H9 (cell line): ENCODE measurements around the gene PDS5B. TPM values are rescaled to one million over a fixed set of nuclear protein-coding genes. Genes with fewer than 3 reads are reported as not detected.

Experiments used
- DNase-seq: peaks from one replicate; pipeline ENCODE4 v3.0.0-alpha.2; 2017
- H2AFZ ChIP-seq: one replicate; pipeline ENCODE4 v1.6.1; 2013; ENCODE audit warnings: mild to moderate bottlenecking, low read length, control low read depth, moderate library complexity
- H2AK5ac ChIP-seq: 2 replicates; pipeline ENCODE4 v1.6.1; 2013; ENCODE audit warnings: low read length, control low read depth, mixed read lengths; ENCODE audit not compliant: insufficient read length
- H2BK120ac ChIP-seq: one replicate; pipeline ENCODE4 v1.6.1; 2013; ENCODE audit warnings: low read depth, mild to moderate bottlenecking, low read length, control low read depth, inconsistent platforms; ENCODE audit not compliant: poor library complexity, severe bottlenecking
- H2BK12ac ChIP-seq: 2 replicates; pipeline ENCODE4 v1.6.1; 2013; ENCODE audit warnings: low read length, control low read depth, mixed read lengths, low read depth; ENCODE audit not compliant: insufficient read length
- H2BK15ac ChIP-seq: 2 replicates; pipeline ENCODE4 v1.6.1; 2013; ENCODE audit warnings: low read depth, low read length, control low read depth
- H2BK20ac ChIP-seq: one replicate; pipeline ENCODE4 v1.6.1; 2013; ENCODE audit warnings: low read depth, mild to moderate bottlenecking, low read length, control low read depth, inconsistent platforms; ENCODE audit not compliant: poor library complexity, severe bottlenecking
- H2BK5ac ChIP-seq: 2 replicates; pipeline ENCODE4 v1.6.1; 2013; ENCODE audit warnings: low read length, control low read depth, mixed read lengths; ENCODE audit not compliant: insufficient read length
- H3K14ac ChIP-seq: 2 replicates; pipeline ENCODE4 v1.6.1; 2013; ENCODE audit warnings: low read length, control low read depth; ENCODE audit not compliant: insufficient read depth
- H3K18ac ChIP-seq: 2 replicates; pipeline ENCODE4 v1.6.1; 2013; ENCODE audit warnings: low read depth, mild to moderate bottlenecking, mixed read lengths, low read length, control low read depth; ENCODE audit not compliant: insufficient read length
- H3K23ac ChIP-seq: 2 replicates; pipeline ENCODE4 v1.6.1; 2013; ENCODE audit warnings: low read length, control low read depth, mixed read lengths, low read depth; ENCODE audit not compliant: insufficient read length
- H3K23me2 ChIP-seq: 2 replicates; pipeline ENCODE4 v1.6.1; 2013; ENCODE audit warnings: low read depth, mild to moderate bottlenecking, mixed read lengths, low read length, control low read depth; ENCODE audit not compliant: insufficient read length, poor library complexity, severe bottlenecking
- H3K27ac ChIP-seq: 2 replicates; pipeline ENCODE4 v1.5.1; 2013; ENCODE audit warnings: low read length, control low read depth, mixed read lengths, low read depth; ENCODE audit not compliant: insufficient read length
- H3K27me3 ChIP-seq: 2 replicates; pipeline ENCODE4 v1.6.1; 2013; ENCODE audit warnings: low read length, control low read depth, inconsistent platforms; ENCODE audit not compliant: insufficient read depth
- H3K4ac ChIP-seq: 2 replicates; pipeline ENCODE4 v1.6.1; 2013; ENCODE audit warnings: low read depth, mild to moderate bottlenecking, control low read depth, inconsistent platforms, low read length, moderate library complexity
- H3K4me1 ChIP-seq: 2 replicates; pipeline ENCODE4 v1.6.1; 2013; ENCODE audit warnings: low read length, control low read depth, inconsistent platforms; ENCODE audit not compliant: insufficient read depth
- H3K4me2 ChIP-seq: 2 replicates; pipeline ENCODE4 v1.6.1; 2013; ENCODE audit warnings: low read length, control low read depth, mixed read lengths; ENCODE audit not compliant: insufficient read length, insufficient read depth
- H3K56ac ChIP-seq: 2 replicates; pipeline ENCODE4 v1.6.1; 2013; ENCODE audit warnings: low read depth, mild to moderate bottlenecking, mixed read lengths, low read length, control low read depth; ENCODE audit not compliant: insufficient read length
- H3K79me1 ChIP-seq: 2 replicates; pipeline ENCODE4 v1.6.1; 2013; ENCODE audit warnings: low read depth, mild to moderate bottlenecking, moderate library complexity, low read length, control low read depth, inconsistent platforms; ENCODE audit not compliant: insufficient read depth, poor library complexity, severe bottlenecking
- H3K79me2 ChIP-seq: 2 replicates; pipeline ENCODE4 v1.6.1; 2013; ENCODE audit warnings: low read length, control low read depth, inconsistent platforms; ENCODE audit not compliant: insufficient read depth
- H3K9ac ChIP-seq: 2 replicates; pipeline ENCODE4 v1.6.1; 2013; ENCODE audit warnings: low read length, control low read depth, mixed read lengths; ENCODE audit not compliant: insufficient read length; ENCODE audit errors: extremely low read depth
- H3K9me3 ChIP-seq: one replicate; pipeline ENCODE4 v1.6.1; 2013; ENCODE audit warnings: low read depth, low read length, inconsistent platforms; ENCODE audit not compliant: control insufficient read depth
- H3T11ph ChIP-seq: one replicate; pipeline ENCODE4 v1.6.1; 2013; ENCODE audit warnings: mild to moderate bottlenecking, low read length, control low read depth, inconsistent platforms
- H4K20me1 ChIP-seq: one replicate; pipeline ENCODE4 v1.6.1; 2013; ENCODE audit not compliant: control insufficient read depth, insufficient read length, insufficient read depth
- H4K5ac ChIP-seq: 2 replicates; pipeline ENCODE4 v1.6.1; 2013; ENCODE audit warnings: low read depth, mild to moderate bottlenecking, mixed read lengths, low read length, control low read depth; ENCODE audit not compliant: insufficient read length
- H4K8ac ChIP-seq: replicated peaks from 2 replicates; pipeline ENCODE4 v1.6.1; 2013; ENCODE audit warnings: low read length, control low read depth, mixed read lengths, low read depth; ENCODE audit not compliant: insufficient read length
- H4K91ac ChIP-seq: 2 replicates; pipeline ENCODE4 v1.6.1; 2013; ENCODE audit warnings: low read depth, mild to moderate bottlenecking, moderate library complexity, mixed read lengths, low read length, control low read depth; ENCODE audit not compliant: insufficient read length
- H3K27ac Mint-ChIP-seq, 3 experiments: 2 replicates in 2 of 3; 3 replicates in 1 of 3; pipeline ENCODE4 v1.8.0; 2020 to 2021; ENCODE audit warnings: mixed read lengths in 3 of 3, mild to moderate bottlenecking in 1 of 3, moderate library complexity in 1 of 3
- H3K27me3 Mint-ChIP-seq: 2 replicates; pipeline ENCODE4 v1.8.0; 2021; ENCODE audit warnings: low read depth, mild to moderate bottlenecking, moderate library complexity, mixed read lengths
- H3K36me3 Mint-ChIP-seq, 3 experiments: 2 replicates in 2 of 3; 3 replicates in 1 of 3; pipeline ENCODE4 v1.8.0; 2020 to 2021; ENCODE audit warnings: low read depth in 3 of 3, mixed read lengths in 3 of 3; ENCODE audit not compliant: insufficient read depth in 1 of 3
- H3K4me1 Mint-ChIP-seq, 2 experiments: 2 replicates each; pipeline ENCODE4 v1.8.0; 2020; ENCODE audit warnings: mixed read lengths in 2 of 2
- H3K4me3 Mint-ChIP-seq, 2 experiments: 2 replicates in 1 of 2; 3 replicates in 1 of 2; pipeline ENCODE4 v1.8.0; 2020 to 2021; ENCODE audit warnings: mild to moderate bottlenecking in 2 of 2, mixed read lengths in 2 of 2, moderate library complexity in 1 of 2
- H3K9me3 Mint-ChIP-seq, 2 experiments: 2 replicates in 1 of 2; 3 replicates in 1 of 2; pipeline ENCODE4 v1.8.0; 2020; ENCODE audit warnings: mild to moderate bottlenecking in 2 of 2, mixed read lengths in 2 of 2, moderate library complexity in 1 of 2
- CTCF ChIP-seq: fragments of 200-600 bp; sonication (generic); conservative IDR thresholded peaks from 3 replicates; pipeline ENCODE4 v1.8.0; 2021; ENCODE audit warnings: antibody characterized with exemption, mild to moderate bottlenecking
- WGBS: extraction: QIAGEN DNeasy Blood & Tissue Kit; methylation state at CpG from one replicate; pipeline ENCODE4 v1.1.7; 2013; ENCODE audit warnings: missing lambda C conversion rate, low lambda C conversion rate, mixed read lengths; ENCODE audit not compliant: insufficient read length; ENCODE audit errors: extremely low coverage; 5-methylcytosine and 5-hydroxymethylcytosine counted together
- total RNA-seq: library from RNA; stranded (reverse); gene quantifications from 2 replicates; pipeline ENCODE4 v1.2.1, GENCODE V29; 2021

Gene PDS5B
- total RNA-seq, 1 experiment from 2014 or later: 50.0 TPM

- no peak for DNase-seq
- no peaks in the 10 kb centered on the region for H3K79me1 ChIP-seq
- H2BK5ac ChIP-seq: no peak overlapping the region
- H3K4ac ChIP-seq: no peak overlapping the region
- no peak overlapping the region for H3K14ac ChIP-seq
- no peak overlapping the region for H2BK120ac ChIP-seq
- no peak overlapping the region for H2AK5ac ChIP-seq
- Mint-ChIP-seq H3K9me3 (peaks cover 4 to 5% of the 10 kb centered on the region in 2 experiments; a peak in 4 of 5 replicates), H3K36me3 (peaks cover 21 to 35% (median 31%) of the 10 kb centered on the region in 3 experiments), H3K27ac (no peak overlapping the region), H3K4me1 (no peaks in the 10 kb centered on the region), H3K4me3 (no peak overlapping the region), H3K27me3 (no peaks in the 10 kb centered on the region)
- H3K9me3 ChIP-seq: no peaks in the 10 kb centered on the region
- H3K27me3 ChIP-seq: no peaks in the 10 kb centered on the region
- no peak overlapping the region for H3K56ac ChIP-seq
- no peak overlapping the region for H2BK15ac ChIP-seq
- no peak overlapping the region for H4K8ac ChIP-seq
- no peaks in the 10 kb centered on the region for H3K4me1 ChIP-seq
- H3K9ac ChIP-seq: no peak overlapping the region
- no peak for TF ChIP-seq CTCF
- no peak overlapping the region for H3K23ac ChIP-seq
- no CpG with 5 or more reads among the region's 2 CpGs for WGBS
- H3K27ac ChIP-seq: no peak overlapping the region
- no peak overlapping the region for H2BK20ac ChIP-seq
- no peak overlapping the region for H2AFZ ChIP-seq
- H3K4me2 ChIP-seq: no peak overlapping the region
- no peak overlapping the region for H2BK12ac ChIP-seq
- no peaks in the 10 kb centered on the region for H3K79me2 ChIP-seq
- H4K5ac ChIP-seq: no peak overlapping the region
- no peak overlapping the region for H4K91ac ChIP-seq
- H3K18ac ChIP-seq: no peak overlapping the region
- H3K23me2 ChIP-seq: no peaks in the 10 kb centered on the region
- H3T11ph ChIP-seq: no peak overlapping the region
- H4K20me1 ChIP-seq: no peaks in the 10 kb centered on the region
Observed at GRCh38 chr13:32759152-32759551, 172.9 kb downstream of the PDS5B start.
